HepG2 (cell line): Measurements from ENCODE around the gene SLC25A48. TPM values are rescaled to one million over a fixed set of nuclear protein-coding genes. Genes with fewer than 3 reads are reported as not detected.

Source experiments
- AFF4 ChIP-seq: sonication (generic); formaldehyde crosslinking; IDR thresholded peaks from 2 replicates; pipeline ENCODE4 v1.4.0; 2020; ENCODE audit warnings: missing genetic modification reagents
- ATF6 ChIP-seq: sonication (generic); formaldehyde crosslinking; conservative IDR thresholded peaks from 2 replicates; pipeline ENCODE4 v1.4.0; 2020; ENCODE audit warnings: missing genetic modification reagents
- FOXA3 ChIP-seq: IDR thresholded peaks from 2 replicates; pipeline ENCODE4 v1.6.1; 2016; ENCODE audit warnings: missing genetic modification reagents, missing compliant biosample characterization
- GTF3A ChIP-seq: sonication (generic); formaldehyde crosslinking; conservative IDR thresholded peaks from 2 replicates; pipeline ENCODE4 v1.4.0; 2020; ENCODE audit warnings: mild to moderate bottlenecking, missing genetic modification reagents
- HMGXB3 ChIP-seq: sonication (generic); formaldehyde crosslinking; IDR thresholded peaks from 2 replicates; pipeline ENCODE4 v1.4.0; 2020; ENCODE audit warnings: missing genetic modification reagents, borderline replicate concordance
- MYPOP ChIP-seq: sonication (generic); formaldehyde crosslinking; IDR thresholded peaks from 2 replicates; pipeline ENCODE4 v1.8.1; 2023; ENCODE audit warnings: mild to moderate bottlenecking, moderate library complexity, missing genetic modification reagents
- NAIF1 ChIP-seq: sonication (generic); formaldehyde crosslinking; IDR thresholded peaks from 2 replicates; pipeline ENCODE4 v1.5.0; 2020; ENCODE audit warnings: mild to moderate bottlenecking, missing genetic modification reagents, borderline replicate concordance
- PAWR ChIP-seq: sonication (generic); formaldehyde crosslinking; IDR thresholded peaks from 2 replicates; pipeline ENCODE4 v1.4.0; 2020; ENCODE audit warnings: missing genetic modification reagents, mild to moderate bottlenecking, borderline replicate concordance
- PTBP1 ChIP-seq: fragments of 200-400 bp; formaldehyde crosslinking; IDR thresholded peaks from 2 replicates; pipeline ENCODE4 v1.6.1; 2018; ENCODE audit warnings: low read length, low read depth; ENCODE audit not compliant: poor library complexity, severe bottlenecking
- THRA ChIP-seq: sonication (generic); formaldehyde crosslinking; IDR thresholded peaks from 2 replicates; pipeline ENCODE4 v1.4.0; 2020; ENCODE audit warnings: missing genetic modification reagents, borderline replicate concordance
- TRIM22 ChIP-seq: fragments of 450-650 bp; IDR thresholded peaks from 2 replicates; pipeline ENCODE4 v1.6.1; 2017
- ZNF343 ChIP-seq: sonication (generic); formaldehyde crosslinking; IDR thresholded peaks from 2 replicates; pipeline ENCODE4 v1.4.0; 2020; ENCODE audit warnings: mild to moderate bottlenecking, missing genetic modification reagents
- ZNF460 ChIP-seq: sonication (generic); formaldehyde crosslinking; IDR thresholded peaks from 2 replicates; pipeline ENCODE4 v1.5.1; 2020; ENCODE audit warnings: missing genetic modification reagents, mild to moderate bottlenecking, borderline replicate concordance
- ZNF652 ChIP-seq: IDR thresholded peaks from 2 replicates; pipeline ENCODE4 v1.6.1; 2016; ENCODE audit warnings: low read depth, borderline replicate concordance
- ZNF672 ChIP-seq: sonication (generic); formaldehyde crosslinking; IDR thresholded peaks from 2 replicates; pipeline ENCODE4 v1.8.1; 2022; ENCODE audit warnings: missing genetic modification reagents
- ZNF772 ChIP-seq: sonication (generic); formaldehyde crosslinking; IDR thresholded peaks from 2 replicates; pipeline ENCODE4 v1.5.0; 2020; ENCODE audit warnings: mild to moderate bottlenecking, missing genetic modification reagents
- polyA plus RNA-seq, 8 experiments: library from polyadenylated mRNA; depleted of rRNA in 3 of 8; stranded (reverse) in 7 of 8; unstranded in 1 of 8; fragments of >200 nt; fragmentation: Illumina TruSeq in 4 of 8; extraction: Trizol in 4 of 8; gene quantifications; 2 replicates each; pipeline versions ENCODE4 v1.2.1 to v1.2.3, GENCODE V29; 2011 to 2016; ENCODE audit warnings: low read depth in 4 of 8, missing spikeins in 1 of 8, mixed read lengths in 1 of 8; ENCODE audit not compliant: insufficient read depth in 1 of 8
- total RNA-seq, 5 experiments: library from RNA; depleted of rRNA; stranded (reverse); fragments of >200 nt; fragmentation: Illumina TruSeq; extraction: Trizol; gene quantifications; 2 replicates each; pipeline ENCODE4 v1.2.3, GENCODE V29; 2016; ENCODE audit warnings: low read depth in 1 of 5

The SLC25A48 gene
- total and polyA plus RNA-seq, 2 of the 13 experiments (the other 11 are each of a cell fraction or from before 2014, with no cell fraction given): 0.17 to 4.5 TPM

GRCh38 chr5:135869276-135869675 lies 34.8 kb downstream of the SLC25A48 start (continued):
- TF ChIP-seq PTBP1: no peak
- no peak for TF ChIP-seq ZNF772 (CRISPR knock-in tag)
- no peak for TF ChIP-seq MYPOP (CRISPR knock-in tag)
- no peak for TF ChIP-seq ZNF343 (CRISPR knock-in tag)
- no peak for TF ChIP-seq GTF3A
- TF ChIP-seq NAIF1 (CRISPR knock-in tag): no peak
- TF ChIP-seq ZNF672 (CRISPR knock-in tag): no peak
- no peak for TF ChIP-seq TRIM22
- no peak for TF ChIP-seq ZNF460
- TF ChIP-seq THRA (CRISPR knock-in tag): peak; percentile 64; the same call in 1 of the 2 replicates
- TF ChIP-seq AFF4 (CRISPR knock-in tag): no peak
- no peak for TF ChIP-seq ATF6 (CRISPR knock-in tag)
- TF ChIP-seq HMGXB3: no peak
- TF ChIP-seq PAWR: no peak
- TF ChIP-seq ZNF652: no peak
- peak; percentile 55; the same call in 1 of the 2 replicates for TF ChIP-seq FOXA3
